Kidney (tissue), 14 donors: ENCODE results near the gene ISL2. TPM values are rescaled to one million over a fixed set of nuclear protein-coding genes. Genes with fewer than 3 reads are reported as not detected.

Source experiments
- DNase-seq, 5 donors: peaks; one replicate each; pipeline ENCODE4 v3.0.0-alpha.2; 2013 to 2020
- FAIRE-seq: peaks from 2 replicates; lab custom pipeline; 2012; peaks lifted over from hg19 to GRCh38; lab: Jason Lieb, UNC
- H3K27ac ChIP-seq, 2 donors: one replicate each; pipeline ENCODE4 v1.7.0; 2013; ENCODE audit warnings: low read depth in 2 of 2, low read length in 2 of 2, inconsistent platforms in 1 of 2
- H3K27me3 ChIP-seq: one replicate; pipeline ENCODE4 v1.7.1; 2013; ENCODE audit warnings: low read length, inconsistent platforms; ENCODE audit not compliant: control insufficient read depth, insufficient read depth
- H3K36me3 ChIP-seq, 3 donors: one replicate each; pipeline versions ENCODE4 v1.7.0 to v1.7.1; 2013; ENCODE audit warnings: low read length in 3 of 3, control low read depth in 1 of 3, inconsistent platforms in 1 of 3; ENCODE audit not compliant: insufficient read depth in 3 of 3, control insufficient read depth in 2 of 3
- H3K4me1 ChIP-seq, 3 donors: one replicate each; pipeline versions ENCODE4 v1.7.0 to v1.7.1; 2013; ENCODE audit warnings: low read length in 3 of 3, inconsistent platforms in 1 of 3, low read depth in 1 of 3; ENCODE audit not compliant: control insufficient read depth in 2 of 3, insufficient read depth in 2 of 3
- H3K4me3 ChIP-seq, 3 donors: one replicate each; pipeline versions ENCODE4 v1.7.0 to v1.8.1; 2013; ENCODE audit warnings: low read length in 3 of 3, control low read depth in 1 of 3, inconsistent platforms in 1 of 3
- H3K9ac ChIP-seq, 3 donors: one replicate each; pipeline versions ENCODE4 v1.7.0 to v1.7.1; 2013; ENCODE audit warnings: low read length in 3 of 3, control low read depth in 1 of 3, inconsistent platforms in 1 of 3
- H3K9me3 ChIP-seq, 3 donors: one replicate each; pipeline versions ENCODE4 v1.7.0 to v1.7.1; 2013; ENCODE audit warnings: low read length in 3 of 3, control low read depth in 1 of 3, inconsistent platforms in 1 of 3; ENCODE audit not compliant: control insufficient read depth in 2 of 3, insufficient read depth in 1 of 3
- intact Hi-C: fragments of 100-400 bp; cut with DNase I; formaldehyde crosslinking; loops from one replicate; pipeline ENCODE4 v1.11.1; 2022
- polyA plus RNA-seq: library from polyadenylated mRNA; stranded (reverse); fragments of 350-450 nt; fragmentation: Illumina TruSeq; extraction: RNeasy Lipid Tissue Mini Kit (QIAGEN cat#74804); gene quantifications from one replicate; pipeline ENCODE4 v1.2.3, GENCODE V29; 2014; ENCODE audit warnings: low read depth, low replicate concordance; ENCODE audit not compliant: insufficient read depth
- total RNA-seq: library from RNA; stranded (reverse); fragmentation: NEBNext Ultra II Directional; extraction: Animal tissue kit (Norgen Biotek cat#: 25700); gene quantifications from one replicate; pipeline ENCODE4 v1.2.1, GENCODE V29; 2021
- TF ChIP-seq, protein P1 (sequence below): IDR thresholded peaks from 3 replicates; pipeline ENCODE4 v1.5.1; 2012; ENCODE audit warnings: mild to moderate bottlenecking, moderate library complexity, borderline replicate concordance; ENCODE audit not compliant: insufficient read depth; ENCODE audit errors: extremely low read depth
- donor health status: control.
- donor health status: control.
- donor health status: control.
- donor health status: control.
- donor health status: control.
- donor health status: DM: yes; HTN: yes; CAD: no.
- donor health status: Normal renal cell carcinoma (clear cell type).

ISL2 gene
- total and polyA plus RNA-seq, 2 donors from 2014 or later: 0.44 TPM; not detected in 1

DNA sequence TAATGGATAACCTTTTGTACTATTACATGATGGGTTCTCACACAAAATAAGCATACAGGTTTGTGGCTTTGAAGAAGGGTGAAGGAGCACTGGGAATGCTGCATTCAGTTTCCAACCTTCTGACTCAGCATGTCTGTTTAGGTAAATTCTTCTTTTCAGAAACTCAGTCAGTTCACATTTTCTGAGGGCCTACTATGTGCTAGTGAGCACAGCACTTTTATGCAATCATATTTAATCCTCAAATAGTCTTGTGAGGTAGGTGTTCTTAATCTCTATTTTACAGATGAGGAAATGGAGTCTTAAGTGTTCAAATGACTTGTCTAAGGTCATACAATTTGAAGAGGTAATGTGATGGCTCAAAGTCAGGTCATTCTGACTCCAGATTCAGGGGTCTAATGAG is 41.2 kb downstream of the ISL2 start:
- Histone ChIP-seq H3K27me3 (no peaks in the 10 kb centered on the region), H3K9me3 (no peaks in the 10 kb centered on the region), H3K4me3 (no peak overlapping the region), H3K36me3 (peaks cover 0 to 4% (median 0%) of the 10 kb centered on the region in 3 donors), H3K27ac (no peak overlapping the region), H3K4me1 (no peaks in the 10 kb centered on the region), H3K9ac (no peak overlapping the region)
- no peak for DNase-seq
- intact Hi-C loops: no loop called here
- no peak for FAIRE-seq
- TF ChIP-seq, protein P1, sequence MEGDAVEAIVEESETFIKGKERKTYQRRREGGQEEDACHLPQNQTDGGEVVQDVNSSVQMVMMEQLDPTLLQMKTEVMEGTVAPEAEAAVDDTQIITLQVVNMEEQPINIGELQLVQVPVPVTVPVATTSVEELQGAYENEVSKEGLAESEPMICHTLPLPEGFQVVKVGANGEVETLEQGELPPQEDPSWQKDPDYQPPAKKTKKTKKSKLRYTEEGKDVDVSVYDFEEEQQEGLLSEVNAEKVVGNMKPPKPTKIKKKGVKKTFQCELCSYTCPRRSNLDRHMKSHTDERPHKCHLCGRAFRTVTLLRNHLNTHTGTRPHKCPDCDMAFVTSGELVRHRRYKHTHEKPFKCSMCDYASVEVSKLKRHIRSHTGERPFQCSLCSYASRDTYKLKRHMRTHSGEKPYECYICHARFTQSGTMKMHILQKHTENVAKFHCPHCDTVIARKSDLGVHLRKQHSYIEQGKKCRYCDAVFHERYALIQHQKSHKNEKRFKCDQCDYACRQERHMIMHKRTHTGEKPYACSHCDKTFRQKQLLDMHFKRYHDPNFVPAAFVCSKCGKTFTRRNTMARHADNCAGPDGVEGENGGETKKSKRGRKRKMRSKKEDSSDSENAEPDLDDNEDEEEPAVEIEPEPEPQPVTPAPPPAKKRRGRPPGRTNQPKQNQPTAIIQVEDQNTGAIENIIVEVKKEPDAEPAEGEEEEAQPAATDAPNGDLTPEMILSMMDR: no peak

DNA sequence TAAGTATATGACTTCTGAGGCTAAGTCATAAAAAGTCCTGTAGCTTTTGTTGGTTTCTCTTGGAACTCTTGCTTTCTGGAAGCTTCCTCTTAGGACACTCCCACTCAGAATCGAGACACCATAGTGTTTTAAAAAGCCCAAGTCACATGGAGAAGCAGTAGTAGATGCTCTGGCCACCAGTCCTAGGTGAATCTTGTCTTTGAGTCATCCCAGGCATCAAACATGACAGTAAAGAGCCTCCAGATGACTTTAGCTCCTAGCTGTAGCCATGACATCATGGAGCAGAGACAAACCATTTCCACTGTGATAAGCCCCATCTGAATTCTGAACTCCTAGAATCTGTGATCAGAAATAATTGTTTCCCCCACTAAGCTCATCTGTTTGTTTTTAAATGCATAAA is 42.1 kb downstream of the ISL2 start:
- Histone ChIP-seq H3K9ac (no peak overlapping the region), H3K27ac (no peak overlapping the region), H3K36me3 (peaks cover 0 to 2% (median 0%) of the 10 kb centered on the region in 3 donors), H3K27me3 (no peaks in the 10 kb centered on the region), H3K9me3 (no peaks in the 10 kb centered on the region), H3K4me3 (no peak overlapping the region), H3K4me1 (no peaks in the 10 kb centered on the region)
- FAIRE-seq: no peak
- intact Hi-C loops: no loop called here
- DNase-seq: no peak
- TF ChIP-seq, protein P1: no peak

DNA sequence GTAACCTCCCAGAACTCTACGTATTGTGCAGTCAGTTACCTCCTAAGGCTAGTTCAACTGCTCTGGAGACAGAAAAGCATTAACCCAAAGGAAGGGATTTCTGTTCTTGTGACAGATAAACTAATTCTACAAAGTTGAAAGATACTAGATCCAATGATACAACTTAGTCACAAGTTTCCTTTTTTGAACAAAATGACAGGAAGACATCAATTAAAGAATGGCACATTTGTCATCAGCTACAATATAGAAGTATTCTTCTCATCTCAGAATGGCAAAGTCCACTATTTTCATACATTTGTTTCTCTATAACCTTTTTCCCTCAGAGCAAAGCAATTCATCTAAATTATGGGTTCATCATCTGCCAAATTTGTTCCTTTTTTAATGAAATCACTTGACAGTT is 43.7 kb downstream of the ISL2 start:
- Histone ChIP-seq H3K4me3 (no peak overlapping the region), H3K9me3 (no peaks in the 10 kb centered on the region), H3K36me3 (peaks cover 0 to 4% (median 0%) of the 10 kb centered on the region in 3 donors), H3K27ac (no peak overlapping the region), H3K4me1 (no peaks in the 10 kb centered on the region), H3K9ac (no peak overlapping the region), H3K27me3 (no peaks in the 10 kb centered on the region)
- DNase-seq (no peak), FAIRE-seq (no peak)
- intact Hi-C loops: no loop called here
- TF ChIP-seq, protein P1: no peak

DNA sequence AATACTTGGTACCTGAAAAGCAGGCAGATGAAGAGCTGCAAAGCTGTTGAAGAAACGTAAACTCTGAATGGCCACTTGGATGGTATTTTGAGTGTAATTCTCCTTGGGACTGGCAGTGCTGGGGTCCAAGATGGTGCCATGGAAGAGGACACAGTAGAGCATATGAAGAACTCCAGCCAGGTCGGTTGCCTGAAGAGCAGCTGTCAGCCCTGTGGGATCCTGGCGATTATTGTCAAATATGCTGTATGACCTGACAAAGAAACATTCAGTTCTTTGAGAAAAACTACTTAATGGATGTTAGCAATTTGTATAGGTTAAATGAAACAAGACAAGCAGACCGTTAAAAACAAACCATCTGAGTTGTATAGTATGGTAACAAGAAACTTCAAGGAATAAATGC is 44.8 kb downstream of the ISL2 start:
- peaks cover 0 to 4% (median 0%) of the 10 kb centered on the region in 3 donors for H3K36me3 ChIP-seq
- intact Hi-C loops: no loop called here
- DNase-seq (no peak), FAIRE-seq (no peak)
- H3K9ac ChIP-seq: no peak overlapping the region
- TF ChIP-seq, protein P1: no peak
- no peak overlapping the region for H3K27ac ChIP-seq
- H3K27me3 ChIP-seq: no peaks in the 10 kb centered on the region
- H3K4me3 ChIP-seq: no peak overlapping the region
- H3K9me3 ChIP-seq: no peaks in the 10 kb centered on the region
- no peaks in the 10 kb centered on the region for H3K4me1 ChIP-seq
